Neural cell (in vitro differentiated cells): ENCODE results near the gene CTDP1.

Experiments
- EP300 ChIP-seq: fragments of 450-650 bp; conservative IDR thresholded peaks from 2 replicates; pipeline ENCODE4 v1.6.1; 2014; ENCODE audit warnings: antibody characterized with exemption, mild to moderate bottlenecking, moderate library complexity; ENCODE audit not compliant: poor library complexity, severe bottlenecking
- EZH2 ChIP-seq: fragments of 200-600, 300-800 bp; shearing (Covaris generic), sonication (generic); IDR thresholded peaks from 2 replicates; pipeline ENCODE4 v1.6.1; 2014; ENCODE audit warnings: antibody characterized with exemption, low read length, borderline replicate concordance, mild to moderate bottlenecking; ENCODE audit not compliant: insufficient read depth, poor library complexity, severe bottlenecking
- POLR2AphosphoS5 ChIP-seq: IDR thresholded peaks from 2 replicates; pipeline ENCODE4 v1.6.1; 2012
- RAD21 ChIP-seq: fragments of 450-650 bp; conservative IDR thresholded peaks from 2 replicates; pipeline ENCODE4 v1.6.1; 2014; ENCODE audit warnings: antibody characterized with exemption, mild to moderate bottlenecking, moderate library complexity
- TAF1 ChIP-seq: IDR thresholded peaks from 2 replicates; pipeline ENCODE4 v1.6.1; 2012; ENCODE audit warnings: low read depth
- TF ChIP-seq, protein P1 (sequence below): fragments of 450-650 bp; IDR thresholded peaks from 2 replicates; pipeline ENCODE4 v1.5.1; 2014; ENCODE audit warnings: antibody characterized with exemption, mild to moderate bottlenecking, moderate library complexity; ENCODE audit not compliant: poor library complexity, severe bottlenecking
- TF ChIP-seq, protein P2 (sequence below): IDR thresholded peaks from 2 replicates; pipeline ENCODE4 v1.6.1; 2012; ENCODE audit warnings: borderline replicate concordance

DNA sequence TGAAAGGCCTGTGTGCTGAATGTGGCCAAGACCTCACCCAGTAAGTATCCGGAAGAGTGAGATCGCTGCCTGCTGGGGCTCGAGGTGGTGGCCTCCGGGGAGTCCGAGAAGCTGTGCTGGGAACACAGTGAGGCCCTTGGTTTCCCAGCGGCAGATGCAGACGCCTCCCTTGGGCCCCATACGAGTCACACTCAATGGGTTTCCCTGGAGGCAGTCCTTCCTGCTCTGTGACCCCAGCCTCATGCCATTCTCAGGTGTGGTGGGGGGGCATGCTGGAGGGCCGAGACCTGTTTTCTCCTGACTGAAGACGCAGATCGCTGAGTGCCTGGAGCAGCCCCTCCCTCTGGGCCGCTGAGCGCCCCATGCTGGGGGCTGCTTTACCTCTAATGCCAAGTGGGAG, 15.7 kb downstream of the CTDP1 start:
- no peak for TF ChIP-seq EP300
- TF ChIP-seq, protein P1, sequence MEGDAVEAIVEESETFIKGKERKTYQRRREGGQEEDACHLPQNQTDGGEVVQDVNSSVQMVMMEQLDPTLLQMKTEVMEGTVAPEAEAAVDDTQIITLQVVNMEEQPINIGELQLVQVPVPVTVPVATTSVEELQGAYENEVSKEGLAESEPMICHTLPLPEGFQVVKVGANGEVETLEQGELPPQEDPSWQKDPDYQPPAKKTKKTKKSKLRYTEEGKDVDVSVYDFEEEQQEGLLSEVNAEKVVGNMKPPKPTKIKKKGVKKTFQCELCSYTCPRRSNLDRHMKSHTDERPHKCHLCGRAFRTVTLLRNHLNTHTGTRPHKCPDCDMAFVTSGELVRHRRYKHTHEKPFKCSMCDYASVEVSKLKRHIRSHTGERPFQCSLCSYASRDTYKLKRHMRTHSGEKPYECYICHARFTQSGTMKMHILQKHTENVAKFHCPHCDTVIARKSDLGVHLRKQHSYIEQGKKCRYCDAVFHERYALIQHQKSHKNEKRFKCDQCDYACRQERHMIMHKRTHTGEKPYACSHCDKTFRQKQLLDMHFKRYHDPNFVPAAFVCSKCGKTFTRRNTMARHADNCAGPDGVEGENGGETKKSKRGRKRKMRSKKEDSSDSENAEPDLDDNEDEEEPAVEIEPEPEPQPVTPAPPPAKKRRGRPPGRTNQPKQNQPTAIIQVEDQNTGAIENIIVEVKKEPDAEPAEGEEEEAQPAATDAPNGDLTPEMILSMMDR, result no peak
- no peak for TF ChIP-seq POLR2AphosphoS5
- TF ChIP-seq EZH2, result no peak
- TF ChIP-seq, protein P2, sequence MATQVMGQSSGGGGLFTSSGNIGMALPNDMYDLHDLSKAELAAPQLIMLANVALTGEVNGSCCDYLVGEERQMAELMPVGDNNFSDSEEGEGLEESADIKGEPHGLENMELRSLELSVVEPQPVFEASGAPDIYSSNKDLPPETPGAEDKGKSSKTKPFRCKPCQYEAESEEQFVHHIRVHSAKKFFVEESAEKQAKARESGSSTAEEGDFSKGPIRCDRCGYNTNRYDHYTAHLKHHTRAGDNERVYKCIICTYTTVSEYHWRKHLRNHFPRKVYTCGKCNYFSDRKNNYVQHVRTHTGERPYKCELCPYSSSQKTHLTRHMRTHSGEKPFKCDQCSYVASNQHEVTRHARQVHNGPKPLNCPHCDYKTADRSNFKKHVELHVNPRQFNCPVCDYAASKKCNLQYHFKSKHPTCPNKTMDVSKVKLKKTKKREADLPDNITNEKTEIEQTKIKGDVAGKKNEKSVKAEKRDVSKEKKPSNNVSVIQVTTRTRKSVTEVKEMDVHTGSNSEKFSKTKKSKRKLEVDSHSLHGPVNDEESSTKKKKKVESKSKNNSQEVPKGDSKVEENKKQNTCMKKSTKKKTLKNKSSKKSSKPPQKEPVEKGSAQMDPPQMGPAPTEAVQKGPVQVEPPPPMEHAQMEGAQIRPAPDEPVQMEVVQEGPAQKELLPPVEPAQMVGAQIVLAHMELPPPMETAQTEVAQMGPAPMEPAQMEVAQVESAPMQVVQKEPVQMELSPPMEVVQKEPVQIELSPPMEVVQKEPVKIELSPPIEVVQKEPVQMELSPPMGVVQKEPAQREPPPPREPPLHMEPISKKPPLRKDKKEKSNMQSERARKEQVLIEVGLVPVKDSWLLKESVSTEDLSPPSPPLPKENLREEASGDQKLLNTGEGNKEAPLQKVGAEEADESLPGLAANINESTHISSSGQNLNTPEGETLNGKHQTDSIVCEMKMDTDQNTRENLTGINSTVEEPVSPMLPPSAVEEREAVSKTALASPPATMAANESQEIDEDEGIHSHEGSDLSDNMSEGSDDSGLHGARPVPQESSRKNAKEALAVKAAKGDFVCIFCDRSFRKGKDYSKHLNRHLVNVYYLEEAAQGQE, result no peak
- TF ChIP-seq RAD21, result no peak
- no peak for TF ChIP-seq TAF1
